Measurements from ENCODE around the gene PPP1R13L. TPM values are rescaled to one million over a fixed set of nuclear protein-coding genes. Genes with fewer than 3 reads are reported as not detected.
"Not testable (repeated sequence)": the region's sequence is repeated elsewhere in the genome, so short reads cannot be mapped to it uniquely, and the experiment has no call there.

PPP1R13L gene
- total RNA-seq, 1 donor from 2014 or later, result 111 TPM

DNA sequence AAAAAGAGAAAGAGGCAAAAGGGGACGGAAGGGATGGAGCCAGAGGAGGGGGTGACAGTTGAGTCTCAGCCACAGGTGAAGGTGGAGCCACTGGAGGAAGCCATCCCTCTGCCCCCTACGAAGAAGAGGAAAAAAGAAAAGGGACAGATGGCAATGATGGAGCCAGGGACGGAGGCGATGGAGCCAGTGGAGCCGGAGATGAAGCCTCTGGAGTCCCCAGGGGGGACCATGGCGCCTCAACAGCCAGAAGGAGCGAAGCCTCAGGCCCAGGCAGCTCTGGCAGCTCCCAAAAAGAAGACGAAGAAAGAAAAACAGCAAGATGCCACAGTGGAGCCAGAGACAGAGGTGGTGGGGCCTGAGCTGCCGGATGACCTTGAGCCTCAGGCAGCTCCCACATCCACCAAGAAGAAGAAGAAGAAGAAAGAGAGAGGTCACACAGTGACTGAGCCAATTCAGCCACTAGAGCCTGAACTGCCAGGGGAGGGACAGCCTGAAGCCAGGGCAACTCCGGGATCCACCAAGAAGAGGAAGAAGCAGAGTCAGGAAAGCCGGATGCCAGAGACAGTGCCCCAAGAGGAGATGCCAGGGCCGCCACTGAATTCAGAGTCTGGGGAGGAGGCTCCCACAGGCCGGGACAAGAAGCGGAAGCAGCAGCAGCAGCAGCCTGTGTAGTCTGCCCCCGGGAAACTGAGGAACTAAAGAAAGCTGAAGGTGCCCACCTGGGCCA lies 4.1 kb upstream of the PPP1R13L start:
- H3K27ac ChIP-seq, result no peak overlapping the region
- no peak for TF ChIP-seq CTCF (IDR thresholded peaks at IDR 0.05)
- TF ChIP-seq POLR2A (IDR thresholded peaks at IDR 0.05), result no peak
- no peak for TF ChIP-seq POLR2AphosphoS5 (IDR thresholded peaks at IDR 0.05; ENCODE audit: insufficient read depth in 1 of 2, low read depth in 1 of 2)
- peaks cover 24% of the 10 kb centered on the region for H3K4me1 ChIP-seq
- no peak overlapping the region for H3K4me3 ChIP-seq
- DNase-seq (ENCODE audit: extremely low spot score in 2 of 2), result no peak
- no peaks in the 10 kb centered on the region for H3K27me3 ChIP-seq
- intact Hi-C loops (cut with DNase I), result no loop called here
- H3K9me3 ChIP-seq, result no peaks in the 10 kb centered on the region
- peaks cover 0 to 20% of the 10 kb centered on the region in 2 donors for H3K36me3 ChIP-seq

- DNase-seq (ENCODE audit: extremely low spot score in 2 of 2), result no peak
- H3K27ac ChIP-seq, result no peak overlapping the region
- no peaks in the 10 kb centered on the region for H3K27me3 ChIP-seq
- peaks cover 0 to 11% of the 10 kb centered on the region in 2 donors for H3K36me3 ChIP-seq
- no peak overlapping the region for H3K4me3 ChIP-seq
- TF ChIP-seq POLR2AphosphoS5 (IDR thresholded peaks at IDR 0.05; ENCODE audit: insufficient read depth in 1 of 2, low read depth in 1 of 2) (no peak), CTCF (IDR thresholded peaks at IDR 0.05) (no peak), POLR2A (IDR thresholded peaks at IDR 0.05) (no peak)
- H3K4me1 ChIP-seq, result peaks cover 29% of the 10 kb centered on the region
- intact Hi-C loops (cut with DNase I), result no loop called here
- H3K9me3 ChIP-seq, result no peaks in the 10 kb centered on the region
Measured at GRCh38 chr19:45408121-45408520, 3.3 kb upstream of the PPP1R13L start.

DNA sequence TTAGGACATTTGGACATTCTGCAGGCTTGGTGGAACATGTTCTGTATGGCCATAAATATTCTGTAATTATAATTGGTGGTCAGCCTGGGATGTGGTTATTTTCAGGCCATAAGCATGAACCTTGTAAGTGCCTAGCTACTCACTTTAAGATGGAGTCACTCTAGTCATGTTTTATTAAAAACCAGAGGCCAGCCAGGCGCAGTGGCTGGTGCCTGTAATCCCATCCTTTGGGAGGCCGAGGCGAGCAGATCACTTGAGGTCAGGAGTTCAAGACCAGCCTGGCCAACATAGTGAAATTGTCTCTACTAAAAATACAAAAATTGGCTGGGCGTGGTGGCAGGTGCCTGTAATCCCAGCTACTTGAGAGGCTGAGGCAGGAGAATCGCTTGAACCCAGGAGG lies 2.7 kb upstream of the PPP1R13L start:
- DNase-seq (ENCODE audit: extremely low spot score in 2 of 2); intact Hi-C loops (cut with DNase I); H3K36me3 ChIP-seq; H3K27me3 ChIP-seq; H3K27ac ChIP-seq; H3K4me3 ChIP-seq; H3K9me3 ChIP-seq: not testable (repeated sequence)
- peaks cover 33% of the 10 kb centered on the region for H3K4me1 ChIP-seq

DNA sequence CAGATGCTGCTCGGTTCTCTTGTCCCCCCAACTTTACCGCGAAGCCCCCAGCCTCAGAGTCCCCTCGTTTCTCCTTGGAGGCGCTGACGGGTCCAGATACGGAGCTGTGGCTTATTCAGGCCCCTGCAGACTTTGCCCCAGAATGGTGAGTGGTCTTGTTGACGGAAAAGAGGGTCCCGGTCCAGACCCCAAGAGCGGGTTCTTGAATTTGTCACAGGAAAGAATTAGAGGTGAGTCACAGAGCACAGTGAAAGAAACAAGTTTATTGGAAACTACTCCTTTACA lies 2.2 kb upstream of the PPP1R13L start:
- peaks cover 0 to 1% of the 10 kb centered on the region in 2 donors for H3K36me3 ChIP-seq
- peaks cover 39% of the 10 kb centered on the region for H3K4me1 ChIP-seq
- H3K4me3 ChIP-seq, result peak overlapping the region; percentile 65 to 69
- intact Hi-C loops (cut with DNase I), result no loop called here
- no peak overlapping the region for H3K27ac ChIP-seq
- TF ChIP-seq CTCF (IDR thresholded peaks at IDR 0.05) (no peak), POLR2A (IDR thresholded peaks at IDR 0.05) (no peak), POLR2AphosphoS5 (IDR thresholded peaks at IDR 0.05; ENCODE audit: insufficient read depth in 1 of 2, low read depth in 1 of 2) (no peak)
- DNase-seq (ENCODE audit: extremely low spot score in 2 of 2), result no peak
- H3K27me3 ChIP-seq, result no peaks in the 10 kb centered on the region
- no peaks in the 10 kb centered on the region for H3K9me3 ChIP-seq

GRCh38 chr19:45406226-45407090 lies 1.6 kb upstream of the PPP1R13L start, which contains the start of gene POLR1G:
Gene POLR1G (plus strand): TSS chr19:45406644. CDS start chr19:45406697, 53 bp downstream.
- no peaks in the 10 kb centered on the region for H3K27me3 ChIP-seq
- peak within 1 kb of the TSS; percentile 97 for H3K27ac ChIP-seq
- H3K36me3 ChIP-seq, result no peaks in the 10 kb centered on the region
- TF ChIP-seq CTCF (IDR thresholded peaks at IDR 0.05), result peak in 1 of 3 experiments; percentile 27
- peak; percentile 76 to 83 for TF ChIP-seq POLR2AphosphoS5 (IDR thresholded peaks at IDR 0.05; ENCODE audit: insufficient read depth in 1 of 2, low read depth in 1 of 2)
- no peak for TF ChIP-seq POLR2A (IDR thresholded peaks at IDR 0.05)
- peak within 1 kb of the TSS; percentile 65 to 69 for H3K4me3 ChIP-seq
- peaks cover 41% of the 10 kb centered on the region for H3K4me1 ChIP-seq
- intact Hi-C loops (cut with DNase I), result no loop called here
- DNase-seq (ENCODE audit: extremely low spot score in 2 of 2), result no peak
- no peaks in the 10 kb centered on the region for H3K9me3 ChIP-seq

Measured in vagina (tissue), 2 donors.